ENCODE results near the gene SDC1. TPM values are rescaled to one million over a fixed set of nuclear protein-coding genes. Genes with fewer than 3 reads are reported as not detected.
"Not testable (repeated sequence)": the region's sequence is repeated elsewhere in the genome, so short reads cannot be mapped to it uniquely, and the experiment has no call there.

SDC1 gene
- total RNA-seq, 1 donor from 2014 or later = 0.32 TPM

- intact Hi-C loops (cut with DNase I) = no loop called here
- no peaks in the 10 kb centered on the region for H3K9me3 ChIP-seq
- H3K4me1 ChIP-seq = no peaks in the 10 kb centered on the region
- no peak overlapping the region for H3K27ac ChIP-seq
- H3K36me3 ChIP-seq = peaks cover 38 to 72% of the 10 kb centered on the region in 2 donors
- no peak for TF ChIP-seq CTCF (IDR thresholded peaks at IDR 0.05)
- H3K4me3 ChIP-seq = no peak overlapping the region
- H3K27me3 ChIP-seq = no peaks in the 10 kb centered on the region
- no peak for DNase-seq (ENCODE audit: low spot score in 2 of 2)
Observed at GRCh38 chr2:20254731-20255130, 29.8 kb upstream of the SDC1 start.

GRCh38 chr2:20250436-20250835, 25.5 kb upstream of the SDC1 start:
- Histone ChIP-seq H3K27me3 (no peaks in the 10 kb centered on the region), H3K27ac (no peak overlapping the region), H3K9me3 (no peaks in the 10 kb centered on the region), H3K4me1 (no peaks in the 10 kb centered on the region), H3K36me3 (peaks cover 36 to 60% of the 10 kb centered on the region in 2 donors), H3K4me3 (no peak overlapping the region)
- intact Hi-C loops (cut with DNase I) = no loop called here
- TF ChIP-seq CTCF (IDR thresholded peaks at IDR 0.05) = no peak
- DNase-seq (ENCODE audit: low spot score in 2 of 2) = no peak

GRCh38 chr2:20249170-20249569, 24.2 kb upstream of the SDC1 start:
- Histone ChIP-seq H3K4me3 (no peak overlapping the region), H3K36me3 (peaks cover 23 to 47% of the 10 kb centered on the region in 2 donors), H3K27me3 (no peaks in the 10 kb centered on the region), H3K27ac (no peak overlapping the region), H3K4me1 (no peaks in the 10 kb centered on the region), H3K9me3 (no peaks in the 10 kb centered on the region)
- intact Hi-C loops (cut with DNase I) = no loop called here
- no peak for DNase-seq (ENCODE audit: low spot score in 2 of 2)
- no peak for TF ChIP-seq CTCF (IDR thresholded peaks at IDR 0.05)

GRCh38 chr2:20247084-20247483, 22.2 kb upstream of the SDC1 start:
- H3K4me3 ChIP-seq = no peak overlapping the region
- H3K4me1 ChIP-seq = no peaks in the 10 kb centered on the region
- H3K36me3 ChIP-seq = peaks cover 8 to 26% of the 10 kb centered on the region in 2 donors
- H3K27ac ChIP-seq = no peak overlapping the region
- H3K9me3 ChIP-seq = no peaks in the 10 kb centered on the region
- DNase-seq (ENCODE audit: low spot score in 2 of 2) = no peak
- no peaks in the 10 kb centered on the region for H3K27me3 ChIP-seq
- TF ChIP-seq CTCF (IDR thresholded peaks at IDR 0.05) = no peak
- intact Hi-C loops (cut with DNase I) = no loop called here

- DNase-seq (ENCODE audit: low spot score in 2 of 2); intact Hi-C loops (cut with DNase I): not testable (repeated sequence)
Observed at GRCh38 chr2:20243637-20244036, 18.7 kb upstream of the SDC1 start.

GRCh38 chr2:20242727-20243377, 17.9 kb upstream of the SDC1 start:
- intact Hi-C loops (cut with DNase I) = no loop called here
- H3K36me3 ChIP-seq = peaks cover 3 to 6% of the 10 kb centered on the region in 2 donors
- no peak for TF ChIP-seq CTCF (IDR thresholded peaks at IDR 0.05)
- H3K4me3 ChIP-seq = no peak overlapping the region
- H3K4me1 ChIP-seq = no peaks in the 10 kb centered on the region
- H3K27ac ChIP-seq = no peak overlapping the region
- no peaks in the 10 kb centered on the region for H3K9me3 ChIP-seq
- no peaks in the 10 kb centered on the region for H3K27me3 ChIP-seq
- no peak for DNase-seq (ENCODE audit: low spot score in 2 of 2)

More at GRCh38 chr2:20243637-20244036, 18.7 kb upstream of the SDC1 start:
- H3K4me3 ChIP-seq, H3K36me3 ChIP-seq, H3K4me1 ChIP-seq, H3K27ac ChIP-seq, H3K27me3 ChIP-seq, H3K9me3 ChIP-seq: not testable (repeated sequence)
